SK-N-SH treated with all-trans-retinoic acid at 6 μM for 48 hours (cell line): ENCODE data around the gene MYO1A.

Experiments
- ARNTL ChIP-seq: fragments of 450-650 bp; formaldehyde crosslinking; IDR thresholded peaks from 2 replicates; pipeline ENCODE4 v1.5.0; 2020; ENCODE audit warnings: low read depth, mild to moderate bottlenecking, moderate library complexity, borderline replicate concordance
- CSDC2 ChIP-seq: fragments of 250-450 bp; sonication (Bioruptor Pico); IDR thresholded peaks from 2 replicates; pipeline ENCODE4 v1.5.0; 2020; ENCODE audit warnings: mild to moderate bottlenecking, moderate library complexity
- GLIS3 ChIP-seq: fragments of 250-450 bp; sonication (Bioruptor Pico); IDR thresholded peaks from 2 replicates; pipeline ENCODE4 v1.5.0; 2020; ENCODE audit warnings: mild to moderate bottlenecking, moderate library complexity
- ISL1 ChIP-seq: fragments of 250-450 bp; sonication (Bioruptor Pico); IDR thresholded peaks from 2 replicates; pipeline ENCODE4 v2.1.2; 2022; ENCODE audit warnings: mild to moderate bottlenecking, moderate library complexity
- PPARA ChIP-seq: fragments of 250-450 bp; sonication (Bioruptor Pico); IDR thresholded peaks from 2 replicates; pipeline ENCODE4 v1.5.0; 2020; ENCODE audit warnings: mild to moderate bottlenecking, borderline replicate concordance
- RARB ChIP-seq: fragments of 250-450 bp; sonication (Bioruptor Pico); IDR thresholded peaks from 2 replicates; pipeline ENCODE4 v1.8.0; 2021; ENCODE audit warnings: mild to moderate bottlenecking, moderate library complexity
- TOX ChIP-seq: fragments of 250-450 bp; sonication (Bioruptor Pico); IDR thresholded peaks from 2 replicates; pipeline ENCODE4 v1.8.0; 2021; ENCODE audit warnings: mild to moderate bottlenecking, moderate library complexity, borderline replicate concordance
- ZFP3 ChIP-seq: fragments of 250-450 bp; sonication (Bioruptor Pico); IDR thresholded peaks from 2 replicates; pipeline ENCODE4 v1.5.0; 2020; ENCODE audit warnings: mild to moderate bottlenecking, moderate library complexity
- ZFP30 ChIP-seq: fragments of 450-650 bp; formaldehyde crosslinking; IDR thresholded peaks from 2 replicates; pipeline ENCODE4 v1.5.0; 2022; ENCODE audit warnings: mild to moderate bottlenecking, moderate library complexity
- ZNF70 ChIP-seq: fragments of 450-650 bp; formaldehyde crosslinking; IDR thresholded peaks from 2 replicates; pipeline ENCODE4 v1.5.0; 2020; ENCODE audit warnings: mild to moderate bottlenecking, moderate library complexity
- TF ChIP-seq, protein P1 (sequence below): fragments of 250-450 bp; sonication (Bioruptor Pico); IDR thresholded peaks from 2 replicates; pipeline ENCODE4 v1.8.0; 2020; ENCODE audit warnings: mild to moderate bottlenecking, moderate library complexity, borderline replicate concordance
- TF ChIP-seq, protein P2 (sequence below): fragments of 250-450 bp; sonication (Bioruptor Pico); IDR thresholded peaks from 2 replicates; pipeline ENCODE4 v1.5.1; 2020; ENCODE audit warnings: low read depth, mild to moderate bottlenecking, moderate library complexity
- TF ChIP-seq, protein P3 (sequence below): fragments of 250-450 bp; sonication (Bioruptor Pico); IDR thresholded peaks from 2 replicates; pipeline ENCODE4 v1.5.1; 2021; ENCODE audit warnings: mild to moderate bottlenecking, moderate library complexity

DNA sequence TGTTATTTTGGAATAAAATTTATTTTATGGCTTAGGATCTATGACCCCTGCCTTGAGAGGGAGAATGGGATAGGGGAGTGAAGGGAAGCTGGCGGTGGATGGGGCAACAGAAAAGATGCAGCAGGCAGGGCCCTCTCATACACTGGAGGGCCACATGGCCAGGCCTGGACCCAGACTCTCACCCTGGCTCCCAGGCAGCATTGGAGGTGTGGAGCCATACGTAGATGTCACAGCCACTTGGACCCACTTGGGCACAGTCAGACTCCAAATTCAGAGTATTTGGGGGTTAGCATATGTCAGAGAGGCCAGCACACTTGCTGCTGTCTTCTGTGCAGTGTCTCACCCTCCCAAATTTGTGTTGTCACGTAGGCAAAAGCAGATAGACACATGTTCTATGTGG lies 45.5 kb upstream of the MYO1A start:
- TF ChIP-seq ZFP3 (no peak), CSDC2 (CRISPR knock-in tag) (no peak), TOX (CRISPR knock-in tag) (no peak), RARB (no peak), PPARA (CRISPR knock-in tag) (no peak), ISL1 (no peak), ARNTL (CRISPR knock-in tag) (no peak), ZFP30 (CRISPR knock-in tag) (no peak), ZNF70 (CRISPR knock-in tag) (no peak), GLIS3 (CRISPR knock-in tag) (no peak)
- TF ChIP-seq, protein P1, sequence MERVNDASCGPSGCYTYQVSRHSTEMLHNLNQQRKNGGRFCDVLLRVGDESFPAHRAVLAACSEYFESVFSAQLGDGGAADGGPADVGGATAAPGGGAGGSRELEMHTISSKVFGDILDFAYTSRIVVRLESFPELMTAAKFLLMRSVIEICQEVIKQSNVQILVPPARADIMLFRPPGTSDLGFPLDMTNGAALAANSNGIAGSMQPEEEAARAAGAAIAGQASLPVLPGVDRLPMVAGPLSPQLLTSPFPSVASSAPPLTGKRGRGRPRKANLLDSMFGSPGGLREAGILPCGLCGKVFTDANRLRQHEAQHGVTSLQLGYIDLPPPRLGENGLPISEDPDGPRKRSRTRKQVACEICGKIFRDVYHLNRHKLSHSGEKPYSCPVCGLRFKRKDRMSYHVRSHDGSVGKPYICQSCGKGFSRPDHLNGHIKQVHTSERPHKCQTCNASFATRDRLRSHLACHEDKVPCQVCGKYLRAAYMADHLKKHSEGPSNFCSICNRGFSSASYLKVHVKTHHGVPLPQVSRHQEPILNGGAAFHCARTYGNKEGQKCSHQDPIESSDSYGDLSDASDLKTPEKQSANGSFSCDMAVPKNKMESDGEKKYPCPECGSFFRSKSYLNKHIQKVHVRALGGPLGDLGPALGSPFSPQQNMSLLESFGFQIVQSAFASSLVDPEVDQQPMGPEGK (CRISPR knock-in tag), result no peak
- TF ChIP-seq, protein P2, sequence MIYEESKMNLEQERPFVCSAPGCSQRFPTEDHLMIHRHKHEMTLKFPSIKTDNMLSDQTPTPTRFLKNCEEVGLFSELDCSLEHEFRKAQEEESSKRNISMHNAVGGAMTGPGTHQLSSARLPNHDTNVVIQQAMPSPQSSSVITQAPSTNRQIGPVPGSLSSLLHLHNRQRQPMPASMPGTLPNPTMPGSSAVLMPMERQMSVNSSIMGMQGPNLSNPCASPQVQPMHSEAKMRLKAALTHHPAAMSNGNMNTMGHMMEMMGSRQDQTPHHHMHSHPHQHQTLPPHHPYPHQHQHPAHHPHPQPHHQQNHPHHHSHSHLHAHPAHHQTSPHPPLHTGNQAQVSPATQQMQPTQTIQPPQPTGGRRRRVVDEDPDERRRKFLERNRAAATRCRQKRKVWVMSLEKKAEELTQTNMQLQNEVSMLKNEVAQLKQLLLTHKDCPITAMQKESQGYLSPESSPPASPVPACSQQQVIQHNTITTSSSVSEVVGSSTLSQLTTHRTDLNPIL, result no peak
- TF ChIP-seq, protein P3, sequence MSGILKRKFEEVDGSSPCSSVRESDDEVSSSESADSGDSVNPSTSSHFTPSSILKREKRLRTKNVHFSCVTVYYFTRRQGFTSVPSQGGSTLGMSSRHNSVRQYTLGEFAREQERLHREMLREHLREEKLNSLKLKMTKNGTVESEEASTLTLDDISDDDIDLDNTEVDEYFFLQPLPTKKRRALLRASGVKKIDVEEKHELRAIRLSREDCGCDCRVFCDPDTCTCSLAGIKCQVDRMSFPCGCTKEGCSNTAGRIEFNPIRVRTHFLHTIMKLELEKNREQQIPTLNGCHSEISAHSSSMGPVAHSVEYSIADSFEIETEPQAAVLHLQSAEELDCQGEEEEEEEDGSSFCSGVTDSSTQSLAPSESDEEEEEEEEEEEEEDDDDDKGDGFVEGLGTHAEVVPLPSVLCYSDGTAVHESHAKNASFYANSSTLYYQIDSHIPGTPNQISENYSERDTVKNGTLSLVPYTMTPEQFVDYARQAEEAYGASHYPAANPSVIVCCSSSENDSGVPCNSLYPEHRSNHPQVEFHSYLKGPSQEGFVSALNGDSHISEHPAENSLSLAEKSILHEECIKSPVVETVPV (CRISPR knock-in tag), result no peak
